Measurements from ENCODE around the gene CBFA2T3.

Gene CBFA2T3

GRCh38 chr16:88882358-88883030 lies 94.5 kb downstream of the CBFA2T3 start (continued):
- TF ChIP-seq, protein P1, sequence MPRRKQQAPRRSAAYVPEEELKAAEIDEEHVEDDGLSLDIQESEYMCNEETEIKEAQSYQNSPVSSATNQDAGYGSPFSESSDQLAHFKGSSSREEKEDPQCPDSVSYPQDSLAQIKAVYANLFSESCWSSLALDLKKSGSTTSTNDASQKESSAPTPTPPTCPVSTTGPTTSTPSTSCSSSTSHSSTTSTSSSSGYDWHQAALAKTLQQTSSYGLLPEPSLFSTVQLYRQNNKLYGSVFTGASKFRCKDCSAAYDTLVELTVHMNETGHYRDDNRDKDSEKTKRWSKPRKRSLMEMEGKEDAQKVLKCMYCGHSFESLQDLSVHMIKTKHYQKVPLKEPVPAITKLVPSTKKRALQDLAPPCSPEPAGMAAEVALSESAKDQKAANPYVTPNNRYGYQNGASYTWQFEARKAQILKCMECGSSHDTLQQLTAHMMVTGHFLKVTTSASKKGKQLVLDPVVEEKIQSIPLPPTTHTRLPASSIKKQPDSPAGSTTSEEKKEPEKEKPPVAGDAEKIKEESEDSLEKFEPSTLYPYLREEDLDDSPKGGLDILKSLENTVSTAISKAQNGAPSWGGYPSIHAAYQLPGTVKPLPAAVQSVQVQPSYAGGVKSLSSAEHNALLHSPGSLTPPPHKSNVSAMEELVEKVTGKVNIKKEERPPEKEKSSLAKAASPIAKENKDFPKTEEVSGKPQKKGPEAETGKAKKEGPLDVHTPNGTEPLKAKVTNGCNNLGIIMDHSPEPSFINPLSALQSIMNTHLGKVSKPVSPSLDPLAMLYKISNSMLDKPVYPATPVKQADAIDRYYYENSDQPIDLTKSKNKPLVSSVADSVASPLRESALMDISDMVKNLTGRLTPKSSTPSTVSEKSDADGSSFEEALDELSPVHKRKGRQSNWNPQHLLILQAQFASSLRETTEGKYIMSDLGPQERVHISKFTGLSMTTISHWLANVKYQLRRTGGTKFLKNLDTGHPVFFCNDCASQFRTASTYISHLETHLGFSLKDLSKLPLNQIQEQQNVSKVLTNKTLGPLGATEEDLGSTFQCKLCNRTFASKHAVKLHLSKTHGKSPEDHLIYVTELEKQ (tag by site-specific recombination; IDR thresholded peaks at IDR 0.05; ENCODE audit: borderline replicate concordance): no peak
- no peak for TF ChIP-seq OSR2 (tag by site-specific recombination; IDR thresholded peaks at IDR 0.05)
- TF ChIP-seq ZNF324 (tag by site-specific recombination; IDR thresholded peaks at IDR 0.05): no peak
- no peak for TF ChIP-seq ZNF792 (tag by site-specific recombination; IDR thresholded peaks at IDR 0.05)
- 0 out of 2 replicates have a peak, but pooled peaks have one; percentile 63 for TF ChIP-seq ZBTB7A (tag by site-specific recombination; IDR thresholded peaks at IDR 0.05; ENCODE audit: low read depth)
- no peak for TF ChIP-seq ZNF548 (tag by site-specific recombination; IDR thresholded peaks at IDR 0.05)
- no peak for TF ChIP-seq ZNF585B (tag by site-specific recombination; IDR thresholded peaks at IDR 0.05)
- peak; percentile 14; the same call in 1 of the 2 replicates for TF ChIP-seq ZNF2 (tag by site-specific recombination; IDR thresholded peaks at IDR 0.05)
- TF ChIP-seq ZNF658 (tag by site-specific recombination; IDR thresholded peaks at IDR 0.05): no peak
- no peak for TF ChIP-seq ZNF341 (tag by site-specific recombination; IDR thresholded peaks at IDR 0.05; ENCODE audit: low read depth)
- TF ChIP-seq, protein P2, sequence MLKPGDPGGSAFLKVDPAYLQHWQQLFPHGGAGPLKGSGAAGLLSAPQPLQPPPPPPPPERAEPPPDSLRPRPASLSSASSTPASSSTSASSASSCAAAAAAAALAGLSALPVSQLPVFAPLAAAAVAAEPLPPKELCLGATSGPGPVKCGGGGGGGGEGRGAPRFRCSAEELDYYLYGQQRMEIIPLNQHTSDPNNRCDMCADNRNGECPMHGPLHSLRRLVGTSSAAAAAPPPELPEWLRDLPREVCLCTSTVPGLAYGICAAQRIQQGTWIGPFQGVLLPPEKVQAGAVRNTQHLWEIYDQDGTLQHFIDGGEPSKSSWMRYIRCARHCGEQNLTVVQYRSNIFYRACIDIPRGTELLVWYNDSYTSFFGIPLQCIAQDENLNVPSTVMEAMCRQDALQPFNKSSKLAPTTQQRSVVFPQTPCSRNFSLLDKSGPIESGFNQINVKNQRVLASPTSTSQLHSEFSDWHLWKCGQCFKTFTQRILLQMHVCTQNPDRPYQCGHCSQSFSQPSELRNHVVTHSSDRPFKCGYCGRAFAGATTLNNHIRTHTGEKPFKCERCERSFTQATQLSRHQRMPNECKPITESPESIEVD (tag by site-specific recombination; IDR thresholded peaks at IDR 0.05): no peak
- no peak for TF ChIP-seq ZNF677 (tag by site-specific recombination; IDR thresholded peaks at IDR 0.05)
- no peak for TF ChIP-seq ZBTB48 (tag by site-specific recombination; IDR thresholded peaks at IDR 0.05)
- no peak for TF ChIP-seq MEIS1 (CRISPR knock-in tag; IDR thresholded peaks at IDR 0.05; ENCODE audit: borderline replicate concordance)
- TF ChIP-seq ZNF561 (tag by site-specific recombination; IDR thresholded peaks at IDR 0.05; ENCODE audit: borderline replicate concordance): no peak
- no peak for TF ChIP-seq TCF7L2 (IDR thresholded peaks at IDR 0.05; ENCODE audit: borderline replicate concordance, low read depth, low read length)
- TF ChIP-seq ZXDB (tag by site-specific recombination; IDR thresholded peaks at IDR 0.05): no peak
- no peak; the same call in 1 of the 2 replicates for TF ChIP-seq ZNF768 (tag by site-specific recombination; IDR thresholded peaks at IDR 0.05)
- no peak for TF ChIP-seq ZNF274 (IDR thresholded peaks at IDR 0.05; ENCODE audit: low read length)
- no peak for TF ChIP-seq ZNF274 (tag by site-specific recombination; IDR thresholded peaks at IDR 0.05; ENCODE audit: borderline replicate concordance)
- no peak for TF ChIP-seq ZNF214 (tag by site-specific recombination; IDR thresholded peaks at IDR 0.05; ENCODE audit: borderline replicate concordance)
- TF ChIP-seq ZNF133 (tag by site-specific recombination; IDR thresholded peaks at IDR 0.05): no peak
- no peak for TF ChIP-seq SALL2 (tag by site-specific recombination; IDR thresholded peaks at IDR 0.05; ENCODE audit: borderline replicate concordance)
- TF ChIP-seq, protein P3, sequence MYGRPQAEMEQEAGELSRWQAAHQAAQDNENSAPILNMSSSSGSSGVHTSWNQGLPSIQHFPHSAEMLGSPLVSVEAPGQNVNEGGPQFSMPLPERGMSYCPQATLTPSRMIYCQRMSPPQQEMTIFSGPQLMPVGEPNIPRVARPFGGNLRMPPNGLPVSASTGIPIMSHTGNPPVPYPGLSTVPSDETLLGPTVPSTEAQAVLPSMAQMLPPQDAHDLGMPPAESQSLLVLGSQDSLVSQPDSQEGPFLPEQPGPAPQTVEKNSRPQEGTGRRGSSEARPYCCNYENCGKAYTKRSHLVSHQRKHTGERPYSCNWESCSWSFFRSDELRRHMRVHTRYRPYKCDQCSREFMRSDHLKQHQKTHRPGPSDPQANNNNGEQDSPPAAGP (tag by site-specific recombination; IDR thresholded peaks at IDR 0.05): peak; percentile 100
- TF ChIP-seq KLF8 (tag by site-specific recombination; IDR thresholded peaks at IDR 0.05): peak; percentile 99
- no peak for TF ChIP-seq ZNF248 (tag by site-specific recombination; IDR thresholded peaks at IDR 0.05)
- TF ChIP-seq ZBTB21 (tag by site-specific recombination; IDR thresholded peaks at IDR 0.05): no peak
- TF ChIP-seq ZNF610 (tag by site-specific recombination; IDR thresholded peaks at IDR 0.05; ENCODE audit: borderline replicate concordance): no peak
- no peak for TF ChIP-seq ZNF416 (tag by site-specific recombination; IDR thresholded peaks at IDR 0.05)
- no peak for TF ChIP-seq ZNF140 (tag by site-specific recombination; IDR thresholded peaks at IDR 0.05)
- no peak for TF ChIP-seq ZNF600 (tag by site-specific recombination; IDR thresholded peaks at IDR 0.05)
- TF ChIP-seq ZNF623 (tag by site-specific recombination; IDR thresholded peaks at IDR 0.05): no peak
- TF ChIP-seq PATZ1 (tag by site-specific recombination; IDR thresholded peaks at IDR 0.05): peak; percentile 70; the same call in 1 of the 2 replicates

Data from HEK293 (cell line).